PC-3 (cell line): ENCODE data around the gene MUC3A. TPM values are rescaled to one million over a fixed set of nuclear protein-coding genes. Genes with fewer than 3 reads are reported as not detected.
"Not testable (repeated sequence)": the region's sequence is repeated elsewhere in the genome, so short reads cannot be mapped to it uniquely, and the experiment has no call there.

Experiments used
- ATAC-seq: fragments of 200-7000 bp; cut with Tn5 transposase; 2 replicates; pipeline ENCODE4 v1.9.1; 2020; ENCODE audit warnings: mild to moderate bottlenecking, moderate library complexity
- BruUV-seq: library from RNA; stranded (reverse); fragments of 400-500 nt; replicated peaks from 2 replicates; lab custom pipeline; 2021; lab: Mats Ljungman, UMichigan
- CTCF ChIA-PET: fragments of 300-600 bp; sonication (Branson Sonifier 250); formaldehyde crosslinking; loops from one replicate; lab custom pipeline; 2022; ENCODE audit warnings: antibody characterized with exemption; lab: Charles Lee
- POLR2A ChIA-PET: fragments of 300-600 bp; sonication (Branson Sonifier 250); formaldehyde crosslinking; loops from one replicate; lab custom pipeline; 2022; ENCODE audit warnings: antibody characterized with exemption; ENCODE audit not compliant: unreplicated experiment; lab: Charles Lee
- DNase-seq: peaks from one replicate; pipeline ENCODE4 v3.0.0-alpha.2; 2015
- H2AFZ ChIP-seq: fragments of 300-600 bp; sonication (generic); 2 replicates; pipeline ENCODE4 v1.6.0; 2016; ENCODE audit warnings: antibody characterized with exemption, low read length
- H3F3A ChIP-seq: fragments of 300-600 bp; sonication (generic); one replicate; pipeline ENCODE4 v1.6.0; 2017; ENCODE audit warnings: antibody characterized with exemption, low read length, control low read depth, mild to moderate bottlenecking; ENCODE audit not compliant: unreplicated experiment
- H3K27ac ChIP-seq: fragments of 300-600 bp; sonication (generic); 2 replicates; pipeline ENCODE4 v1.5.1; 2016; ENCODE audit warnings: mild to moderate bottlenecking, low read length
- H3K27me3 ChIP-seq: fragments of 300-600 bp; sonication (generic); 2 replicates; pipeline ENCODE4 v1.6.1; 2016; ENCODE audit warnings: low read length, mixed read lengths
- H3K36me3 ChIP-seq: fragments of 300-600 bp; sonication (generic); 2 replicates; pipeline ENCODE4 v1.6.1; 2016; ENCODE audit warnings: low read depth, mixed run types, low read length, mixed read lengths
- H3K4me1 ChIP-seq: fragments of 300-600 bp; sonication (generic); 2 replicates; pipeline ENCODE4 v1.5.1; 2016; ENCODE audit warnings: low read length; ENCODE audit not compliant: insufficient read depth
- H3K4me2 ChIP-seq: fragments of 300-600 bp; sonication (generic); 2 replicates; pipeline ENCODE4 v1.6.0; 2016; ENCODE audit warnings: low read length
- H3K4me3 ChIP-seq: fragments of 300-600 bp; sonication (generic); 2 replicates; pipeline ENCODE4 v1.5.1; 2016; ENCODE audit warnings: mild to moderate bottlenecking, low read length, mixed read lengths
- H3K79me2 ChIP-seq: fragments of 300-600 bp; sonication (generic); 2 replicates; pipeline ENCODE4 v1.6.1; 2017; ENCODE audit warnings: low read length, mixed read lengths
- H3K9ac ChIP-seq: fragments of 300-600 bp; sonication (generic); 2 replicates; pipeline ENCODE4 v1.6.0; 2016; ENCODE audit warnings: mild to moderate bottlenecking, low read length
- H3K9me2 ChIP-seq: fragments of 300-600 bp; sonication (generic); replicated peaks from 2 replicates; pipeline ENCODE4 v1.6.1; 2016; ENCODE audit warnings: mixed run types, low read length, mixed read lengths
- H3K9me3 ChIP-seq: fragments of 300-600 bp; sonication (generic); 2 replicates; pipeline ENCODE4 v1.6.1; 2016; ENCODE audit warnings: low read length, mixed read lengths
- H4K20me1 ChIP-seq: fragments of 300-600 bp; sonication (generic); 2 replicates; pipeline ENCODE4 v1.6.1; 2016; ENCODE audit warnings: low read length, mixed read lengths
- CTCF ChIP-seq: fragments of 300-600 bp; sonication (generic); conservative IDR thresholded peaks from 2 replicates; pipeline ENCODE4 v1.5.1; 2017; ENCODE audit warnings: antibody characterized with exemption, low read depth, mild to moderate bottlenecking, low read length
- EZH2 ChIP-seq: fragments of 300-600 bp; sonication (generic); IDR thresholded peaks from one replicate; pipeline ENCODE4 v1.6.1; 2017; ENCODE audit warnings: antibody characterized with exemption, mild to moderate bottlenecking, low read length; ENCODE audit not compliant: unreplicated experiment
- EZH2phosphoT487 ChIP-seq: fragments of 300-600 bp; sonication (generic); IDR thresholded peaks from 2 replicates; pipeline ENCODE4 v1.6.1; 2018; ENCODE audit warnings: mild to moderate bottlenecking, antibody characterized with exemption, low read length, borderline replicate concordance
- intact Hi-C: fragments of 100-400 bp; cut with micrococcal nuclease; formaldehyde crosslinking; loops from 2 replicates; pipeline ENCODE4 v1.9.0; 2023
- total RNA-seq: library from RNA; depleted of rRNA; stranded (reverse); fragments of >200 nt; gene quantifications from 2 replicates; pipeline ENCODE4 v1.2.3, GENCODE V29; 2014

The MUC3A gene
- total RNA-seq, 1 experiment from 2014 or later = 0.11 TPM

- no peak overlapping the region for H3K4me2 ChIP-seq
- POLR2A ChIA-PET = interaction anchor here (0.6 kb wide), 1 partner anchor 22 kb away, joined by 3 read pairs; the partner anchor contains the start of gene UFSP1
- no peaks in the 10 kb centered on the region for H3K9me2 ChIP-seq
- no TSS peak for BruUV-seq
- H3F3A ChIP-seq = no peaks in the 10 kb centered on the region
- H3K9ac ChIP-seq = no peak overlapping the region
- ATAC-seq (no peak), DNase-seq (no peak)
- no peaks in the 10 kb centered on the region for H3K27me3 ChIP-seq
- no peak for TF ChIP-seq EZH2phosphoT487
- TF ChIP-seq EZH2 = no peak
- no peaks in the 10 kb centered on the region for H3K36me3 ChIP-seq
- H4K20me1 ChIP-seq = no peaks in the 10 kb centered on the region
- intact Hi-C loops = no loop called here
- H3K27ac ChIP-seq = no peak overlapping the region
- no peak overlapping the region for H2AFZ ChIP-seq
- H3K9me3 ChIP-seq = no peaks in the 10 kb centered on the region
- no peak overlapping the region for H3K4me3 ChIP-seq
- no peaks in the 10 kb centered on the region for H3K4me1 ChIP-seq
- CTCF ChIA-PET = no interaction called here
- H3K79me2 ChIP-seq = no peaks in the 10 kb centered on the region
These were observed 37.9 kb upstream of the MUC3A start for GRCh38 chr7:100911484-100911883.

DNA sequence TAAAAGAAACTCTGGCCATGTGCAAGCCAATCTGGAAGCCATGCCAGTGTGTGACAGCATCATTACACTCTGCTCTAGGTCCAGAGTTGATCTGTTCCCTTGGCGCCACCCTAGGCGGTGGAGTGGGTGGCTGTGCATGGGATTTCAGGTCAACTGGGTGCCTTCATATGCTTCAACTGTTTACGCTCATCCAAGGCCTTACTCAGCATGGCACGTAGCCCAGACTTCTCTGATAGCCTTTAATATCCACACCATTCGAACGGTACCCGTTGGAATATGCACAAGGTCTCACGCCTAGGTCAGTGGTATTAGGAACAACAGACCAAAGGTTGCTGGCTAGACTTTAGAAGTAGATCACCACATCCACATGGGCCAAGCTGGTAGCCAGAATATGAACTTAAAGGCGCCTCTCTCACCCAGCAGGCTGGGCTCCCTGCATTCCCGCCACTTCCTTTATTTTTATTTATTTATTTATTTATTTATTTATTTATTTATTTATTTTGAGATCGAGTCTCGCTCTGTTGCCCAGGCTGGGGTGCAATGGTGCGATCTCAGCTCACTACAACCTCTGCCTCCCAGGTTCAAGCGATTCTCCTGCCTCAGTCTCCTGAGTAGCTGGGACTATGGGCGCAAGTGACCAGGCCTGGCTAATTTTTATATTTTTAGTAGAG lies 35.0 kb upstream of the MUC3A start:
- CTCF ChIA-PET = no interaction called here
- Histone ChIP-seq H3K9me2 (no peaks in the 10 kb centered on the region), H4K20me1 (no peaks in the 10 kb centered on the region), H3K9me3 (no peaks in the 10 kb centered on the region), H3K36me3 (no peaks in the 10 kb centered on the region), H3K27ac (no peak overlapping the region), H2AFZ (no peak overlapping the region), H3K4me1 (no peaks in the 10 kb centered on the region), H3K9ac (no peak overlapping the region), H3K4me3 (no peak overlapping the region), H3F3A (no peaks in the 10 kb centered on the region), H3K79me2 (no peaks in the 10 kb centered on the region), H3K4me2 (no peak overlapping the region), H3K27me3 (no peaks in the 10 kb centered on the region)
- intact Hi-C loops = no loop called here
- no TSS peak for BruUV-seq
- POLR2A ChIA-PET = no interaction called here
- ATAC-seq (peak; percentile 20; the same call in 1 of the 2 replicates), DNase-seq (peak; percentile 17)
- TF ChIP-seq EZH2 = no peak

GRCh38 chr7:100914879-100915447 lies 34.4 kb upstream of the MUC3A start:
- ChIA-PET CTCF (no interaction called here), POLR2A (no interaction called here)
- Histone ChIP-seq H3K79me2 (no peaks in the 10 kb centered on the region), H3K4me1 (no peaks in the 10 kb centered on the region), H3K27ac (no peak overlapping the region), H2AFZ (no peak overlapping the region), H3F3A (no peaks in the 10 kb centered on the region), H4K20me1 (no peaks in the 10 kb centered on the region), H3K4me3 (no peak overlapping the region), H3K4me2 (no peak overlapping the region), H3K9me3 (no peaks in the 10 kb centered on the region), H3K9me2 (no peaks in the 10 kb centered on the region), H3K36me3 (no peaks in the 10 kb centered on the region), H3K27me3 (no peaks in the 10 kb centered on the region), H3K9ac (no peak overlapping the region)
- no TSS peak for BruUV-seq
- peak; percentile 58 for DNase-seq
- TF ChIP-seq EZH2phosphoT487 = no peak
- no peak for TF ChIP-seq CTCF
- ATAC-seq = peak; percentile 35; the same call in 1 of the 2 replicates
- intact Hi-C loops = no loop called here

DNA sequence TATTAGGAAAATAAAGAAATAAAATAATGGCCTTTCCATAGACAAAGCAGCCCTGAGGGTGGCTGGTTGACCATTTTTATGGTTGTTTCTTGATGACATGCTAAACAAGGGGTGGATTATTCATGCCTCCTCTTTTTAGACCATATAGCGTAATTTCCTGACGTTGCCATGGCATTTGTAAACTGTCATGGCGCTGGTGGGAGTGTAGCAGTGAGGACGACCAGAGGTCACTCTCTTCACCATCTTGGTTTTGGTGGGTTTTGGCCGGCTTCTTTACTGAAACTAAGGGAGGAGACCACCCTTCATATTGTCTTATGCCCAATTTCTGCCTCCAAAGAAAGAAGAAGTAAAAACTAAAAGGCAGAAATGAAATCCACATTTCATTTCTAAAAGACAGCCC lies 30.0 kb upstream of the MUC3A start:
- POLR2A ChIA-PET, CTCF ChIA-PET, H3K9ac ChIP-seq: not testable (repeated sequence)

GRCh38 chr7:100919779-100920437 lies 29.4 kb upstream of the MUC3A start:
- CTCF ChIA-PET, BruUV-seq, POLR2A ChIA-PET, H3K9me3 ChIP-seq, H2AFZ ChIP-seq, H3K9me2 ChIP-seq, H3K9ac ChIP-seq, H3K36me3 ChIP-seq, H3K79me2 ChIP-seq, H3K4me1 ChIP-seq, H3F3A ChIP-seq, H3K4me3 ChIP-seq, H4K20me1 ChIP-seq, intact Hi-C loops, H3K27me3 ChIP-seq, H3K27ac ChIP-seq, DNase-seq, ATAC-seq, H3K4me2 ChIP-seq: not testable (repeated sequence)

More for the DNA sequence above, 30.0 kb upstream of the MUC3A start:
- H2AFZ ChIP-seq, ATAC-seq, H3K27me3 ChIP-seq, H3K4me1 ChIP-seq, H3F3A ChIP-seq, intact Hi-C loops, H3K36me3 ChIP-seq, DNase-seq, H3K4me2 ChIP-seq, H3K79me2 ChIP-seq, H3K27ac ChIP-seq, H3K9me3 ChIP-seq, BruUV-seq, H3K4me3 ChIP-seq, H3K9me2 ChIP-seq, H4K20me1 ChIP-seq: not testable (repeated sequence)
